SU-DHL-6 (cell line): ENCODE results near the gene ELOVL6.
A peak's percentile ranks its signal among the peaks of the same experiment; 100 is the strongest.

Experiments
- H2AFZ ChIP-seq: fragments of 200-600 bp; sonication (generic); 2 replicates; pipeline ENCODE4 v1.6.1; 2014; ENCODE audit warnings: low read depth, mild to moderate bottlenecking, moderate library complexity, mixed read lengths, antibody characterized with exemption, low read length; ENCODE audit not compliant: severe bottlenecking
- H3F3A ChIP-seq: fragments of 200-600 bp; shearing (Covaris generic); 2 replicates; pipeline ENCODE4 v1.6.0; 2016; ENCODE audit warnings: antibody characterized with exemption, mild to moderate bottlenecking; ENCODE audit not compliant: insufficient read depth
- H3K27ac ChIP-seq: fragments of 200-600 bp; sonication (generic); 2 replicates; pipeline ENCODE4 v1.5.1; 2016; ENCODE audit warnings: low read depth, mild to moderate bottlenecking, low read length, moderate library complexity, mixed read lengths
- H3K27me3 ChIP-seq: fragments of 200-600 bp; sonication (generic), shearing (Covaris generic); 2 replicates; pipeline ENCODE4 v1.6.0; 2014; ENCODE audit warnings: mild to moderate bottlenecking, low read length
- H3K36me3 ChIP-seq: fragments of 200-600 bp; sonication (generic); 2 replicates; pipeline ENCODE4 v1.6.1; 2014; ENCODE audit warnings: mild to moderate bottlenecking, low read length, mixed read lengths
- H3K4me2 ChIP-seq: fragments of 300-600, 200-600 bp; shearing (Covaris generic), sonication (generic); 2 replicates; pipeline ENCODE4 v1.6.0; 2014; ENCODE audit warnings: low read length, low read depth, mild to moderate bottlenecking; ENCODE audit not compliant: poor library complexity, severe bottlenecking
- H3K4me3 ChIP-seq: fragments of 200-600 bp; sonication (generic); 2 replicates; pipeline ENCODE4 v1.5.1; 2014; ENCODE audit warnings: antibody characterized with exemption, low read length, mild to moderate bottlenecking, mixed read lengths; ENCODE audit not compliant: insufficient read depth, poor library complexity, severe bottlenecking
- H3K79me2 ChIP-seq: fragments of 200-600 bp; sonication (generic); 2 replicates; pipeline ENCODE4 v1.6.1; 2014; ENCODE audit warnings: mild to moderate bottlenecking, low read length, moderate library complexity; ENCODE audit not compliant: insufficient read depth
- H3K9ac ChIP-seq: fragments of 200-600 bp; sonication (generic); 2 replicates; pipeline ENCODE4 v1.7.0; 2014; ENCODE audit warnings: mild to moderate bottlenecking, low read length
- H3K9me2 ChIP-seq: fragments of 200-600 bp; sonication (generic); replicated peaks from 2 replicates; pipeline ENCODE4 v1.6.1; 2014; ENCODE audit warnings: low read length; ENCODE audit not compliant: insufficient read depth
- H3K9me3 ChIP-seq: fragments of 200-600 bp; sonication (generic); 2 replicates; pipeline ENCODE4 v1.6.1; 2014; ENCODE audit warnings: low read length, mixed read lengths; ENCODE audit not compliant: insufficient read depth
- H4K20me1 ChIP-seq: fragments of 200-600 bp; sonication (generic); 2 replicates; pipeline ENCODE4 v1.6.1; 2014; ENCODE audit warnings: low read depth, mild to moderate bottlenecking, antibody characterized with exemption, low read length, moderate library complexity, mixed read lengths
- CTCF ChIP-seq: fragments of 200-600 bp; sonication (generic); IDR thresholded peaks from one replicate; pipeline ENCODE4 v1.5.1; 2017; ENCODE audit warnings: antibody characterized with exemption, mild to moderate bottlenecking, low read length, moderate library complexity; ENCODE audit not compliant: insufficient read depth, poor library complexity, severe bottlenecking
- EZH2phosphoT487 ChIP-seq: fragments of 200-600 bp; sonication (generic), shearing (Covaris generic); conservative IDR thresholded peaks from 2 replicates; pipeline ENCODE4 v1.6.1; 2018; ENCODE audit warnings: mild to moderate bottlenecking, antibody characterized with exemption, low read length, moderate library complexity, mixed read lengths

ELOVL6 gene

GRCh38 chr4:110008540-110008939 is 189.9 kb downstream of the ELOVL6 start:
- no peak overlapping the region for H2AFZ ChIP-seq
- H3K27ac ChIP-seq: no peak overlapping the region
- no peak for TF ChIP-seq CTCF
- TF ChIP-seq EZH2phosphoT487: no peak
- H3K9me2 ChIP-seq: no peaks in the 10 kb centered on the region
- no peaks in the 10 kb centered on the region for H4K20me1 ChIP-seq
- H3F3A ChIP-seq: no peaks in the 10 kb centered on the region
- no peak overlapping the region for H3K4me2 ChIP-seq
- H3K9ac ChIP-seq: no peak overlapping the region
- H3K27me3 ChIP-seq: no peaks in the 10 kb centered on the region
- H3K9me3 ChIP-seq: no peaks in the 10 kb centered on the region
- H3K36me3 ChIP-seq: no peaks in the 10 kb centered on the region
- no peaks in the 10 kb centered on the region for H3K79me2 ChIP-seq
- H3K4me3 ChIP-seq: no peak overlapping the region

GRCh38 chr4:110007217-110007616 is 191.2 kb downstream of the ELOVL6 start:
- Histone ChIP-seq H3K79me2 (no peaks in the 10 kb centered on the region), H3K4me3 (no peak overlapping the region), H3K27me3 (no peaks in the 10 kb centered on the region), H2AFZ (no peak overlapping the region), H3K9me2 (no peaks in the 10 kb centered on the region), H3K9me3 (no peaks in the 10 kb centered on the region), H3K4me2 (no peak overlapping the region), H3K9ac (no peak overlapping the region), H3F3A (no peaks in the 10 kb centered on the region), H4K20me1 (no peaks in the 10 kb centered on the region), H3K36me3 (no peaks in the 10 kb centered on the region), H3K27ac (no peak overlapping the region)
- no peak for TF ChIP-seq EZH2phosphoT487
- no peak for TF ChIP-seq CTCF

GRCh38 chr4:110005461-110006056 is 192.9 kb downstream of the ELOVL6 start:
- Histone ChIP-seq H3K36me3 (no peaks in the 10 kb centered on the region), H3K27me3 (no peaks in the 10 kb centered on the region), H2AFZ (no peak overlapping the region), H3K79me2 (no peaks in the 10 kb centered on the region), H4K20me1 (no peaks in the 10 kb centered on the region), H3K9me2 (no peaks in the 10 kb centered on the region), H3K9me3 (no peaks in the 10 kb centered on the region), H3F3A (no peaks in the 10 kb centered on the region), H3K4me2 (no peak overlapping the region), H3K27ac (no peak overlapping the region), H3K4me3 (no peak overlapping the region), H3K9ac (no peak overlapping the region)
- TF ChIP-seq EZH2phosphoT487 (no peak), CTCF (peak; percentile 34)

- no peaks in the 10 kb centered on the region for H3K9me2 ChIP-seq
- H3F3A ChIP-seq: no peaks in the 10 kb centered on the region
- H3K27me3 ChIP-seq: no peaks in the 10 kb centered on the region
- H3K4me3 ChIP-seq: no peak overlapping the region
- H3K27ac ChIP-seq: no peak overlapping the region
- H4K20me1 ChIP-seq: no peaks in the 10 kb centered on the region
- H2AFZ ChIP-seq: no peak overlapping the region
- H3K36me3 ChIP-seq: no peaks in the 10 kb centered on the region
- no peak overlapping the region for H3K9ac ChIP-seq
- H3K9me3 ChIP-seq: no peaks in the 10 kb centered on the region
- TF ChIP-seq CTCF (no peak), EZH2phosphoT487 (no peak)
- no peaks in the 10 kb centered on the region for H3K79me2 ChIP-seq
- H3K4me2 ChIP-seq: no peak overlapping the region
Observed at GRCh38 chr4:110004556-110004955, 193.9 kb downstream of the ELOVL6 start.
